ENCODE results near the gene CTR9.

GRCh38 chr11:10818594-10818993, 67.5 kb downstream of the CTR9 start:
- TF ChIP-seq CTCF (IDR thresholded peaks at IDR 0.05), result no peak
- no peak for TF ChIP-seq POLR2A (IDR thresholded peaks at IDR 0.05)
